GM12878 (cell line): ENCODE results near the gene NCAPD3.

Experiments used
- EZH2 ChIP-seq: IDR thresholded peaks from 2 replicates; pipeline ENCODE4 v1.6.1; 2012; ENCODE audit warnings: low read depth, mild to moderate bottlenecking, control low read depth, inconsistent platforms, low read length, borderline replicate concordance; ENCODE audit not compliant: control insufficient read depth
- HCFC1 ChIP-seq: fragments of 150-350 bp; IDR thresholded peaks from 2 replicates; pipeline ENCODE4 v1.6.1; 2014; ENCODE audit warnings: low read length
- MEF2A ChIP-seq: IDR thresholded peaks from 2 replicates; pipeline ENCODE4 v1.6.1; 2011; ENCODE audit warnings: low read depth, mild to moderate bottlenecking, low read length, moderate library complexity; ENCODE audit not compliant: insufficient read depth
- MXI1 ChIP-seq: fragments of 150-350 bp; IDR thresholded peaks from 2 replicates; pipeline ENCODE4 v1.6.1; 2011; ENCODE audit warnings: low read depth, mild to moderate bottlenecking, inconsistent platforms, low read length, improper control_type of control experiment
- NRF1 ChIP-seq: conservative IDR thresholded peaks from 2 replicates; pipeline ENCODE4 v1.6.1; 2011; ENCODE audit warnings: mild to moderate bottlenecking, low read depth, low read length, improper control_type of control experiment
- SMAD1 ChIP-seq: fragments of 450-650 bp; IDR thresholded peaks from 2 replicates; pipeline ENCODE4 v1.6.1; 2018; ENCODE audit warnings: mild to moderate bottlenecking, low read depth; ENCODE audit not compliant: partially characterized antibody
- TF ChIP-seq, protein P1 (sequence below), 3 experiments: IDR thresholded peaks in 2 of 3; conservative IDR thresholded peaks in 1 of 3; 2 replicates each; pipeline ENCODE4 v1.5.1; 2011; ENCODE audit warnings: low read depth in 3 of 3, low read length in 3 of 3, mild to moderate bottlenecking in 3 of 3, control low read depth in 2 of 3, moderate library complexity in 2 of 3, inconsistent platforms in 1 of 3, mixed read lengths in 1 of 3; ENCODE audit not compliant: control insufficient read depth in 2 of 3, insufficient read depth in 1 of 3; ENCODE audit errors: extremely low read depth in 1 of 3
- TF ChIP-seq, protein P2 (sequence below): IDR thresholded peaks from 2 replicates; pipeline ENCODE4 v1.6.1; 2012; ENCODE audit warnings: low read depth, low read length, improper control_type of control experiment
- TF ChIP-seq, protein P3 (sequence below): IDR thresholded peaks from 2 replicates; pipeline ENCODE4 v1.6.1; 2012; ENCODE audit warnings: mild to moderate bottlenecking, low read depth, low read length

DNA sequence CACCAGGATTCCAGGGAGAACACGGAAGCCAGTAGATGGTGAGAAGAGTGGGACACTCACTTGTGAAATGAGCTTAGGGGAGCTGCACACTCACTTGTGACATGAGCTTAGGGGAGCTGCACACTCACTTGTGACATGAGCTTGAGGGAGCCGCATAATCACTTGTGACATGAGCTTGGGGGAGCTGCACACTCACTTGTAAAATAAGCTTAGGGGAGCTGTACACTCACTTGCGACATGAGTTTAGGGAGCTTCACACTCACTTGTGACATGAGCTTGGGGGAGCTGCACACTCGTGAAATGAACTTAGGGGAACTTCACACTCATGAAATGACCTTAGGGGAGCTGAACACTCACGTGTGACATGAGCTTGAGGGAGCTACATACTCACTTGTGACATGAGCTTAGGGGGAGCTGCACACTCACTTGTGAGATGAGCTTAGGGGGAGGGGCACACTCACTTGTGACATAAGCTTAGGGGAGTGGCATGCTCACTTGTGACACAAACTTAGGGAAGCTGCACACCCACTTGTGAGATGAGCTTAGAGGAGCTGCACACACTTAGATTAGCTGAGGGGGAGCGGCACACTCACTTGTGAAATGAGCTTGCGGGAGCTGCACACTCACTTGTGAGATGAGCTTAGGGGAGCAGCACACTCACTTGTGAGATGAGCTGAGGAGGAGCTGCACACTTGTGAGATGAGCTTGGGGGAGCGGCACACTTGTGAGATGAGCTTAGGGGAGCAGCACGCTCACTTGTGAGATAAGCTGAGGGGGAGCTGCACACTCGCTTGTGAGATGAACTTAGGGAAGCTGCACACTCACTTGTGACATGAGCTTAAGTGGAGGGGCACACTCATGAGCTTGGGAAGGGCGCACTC is 59.0 kb downstream of the NCAPD3 start:
- TF ChIP-seq HCFC1 (no peak), EZH2 (no peak), SMAD1 (no peak), MXI1 (no peak), MEF2A (no peak), NRF1 (no peak)
- TF ChIP-seq, protein P1, sequence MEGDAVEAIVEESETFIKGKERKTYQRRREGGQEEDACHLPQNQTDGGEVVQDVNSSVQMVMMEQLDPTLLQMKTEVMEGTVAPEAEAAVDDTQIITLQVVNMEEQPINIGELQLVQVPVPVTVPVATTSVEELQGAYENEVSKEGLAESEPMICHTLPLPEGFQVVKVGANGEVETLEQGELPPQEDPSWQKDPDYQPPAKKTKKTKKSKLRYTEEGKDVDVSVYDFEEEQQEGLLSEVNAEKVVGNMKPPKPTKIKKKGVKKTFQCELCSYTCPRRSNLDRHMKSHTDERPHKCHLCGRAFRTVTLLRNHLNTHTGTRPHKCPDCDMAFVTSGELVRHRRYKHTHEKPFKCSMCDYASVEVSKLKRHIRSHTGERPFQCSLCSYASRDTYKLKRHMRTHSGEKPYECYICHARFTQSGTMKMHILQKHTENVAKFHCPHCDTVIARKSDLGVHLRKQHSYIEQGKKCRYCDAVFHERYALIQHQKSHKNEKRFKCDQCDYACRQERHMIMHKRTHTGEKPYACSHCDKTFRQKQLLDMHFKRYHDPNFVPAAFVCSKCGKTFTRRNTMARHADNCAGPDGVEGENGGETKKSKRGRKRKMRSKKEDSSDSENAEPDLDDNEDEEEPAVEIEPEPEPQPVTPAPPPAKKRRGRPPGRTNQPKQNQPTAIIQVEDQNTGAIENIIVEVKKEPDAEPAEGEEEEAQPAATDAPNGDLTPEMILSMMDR (IDR thresholded peaks at IDR 0.05 in 2 of 3, conservative IDR thresholded peaks at IDR 0.05 in 1 of 3; ENCODE audit: control insufficient read depth in 2 of 3, extremely low read depth in 1 of 3, insufficient read depth in 1 of 3, low read depth in 3 of 3, low read length in 3 of 3): no peak
- TF ChIP-seq, protein P2, sequence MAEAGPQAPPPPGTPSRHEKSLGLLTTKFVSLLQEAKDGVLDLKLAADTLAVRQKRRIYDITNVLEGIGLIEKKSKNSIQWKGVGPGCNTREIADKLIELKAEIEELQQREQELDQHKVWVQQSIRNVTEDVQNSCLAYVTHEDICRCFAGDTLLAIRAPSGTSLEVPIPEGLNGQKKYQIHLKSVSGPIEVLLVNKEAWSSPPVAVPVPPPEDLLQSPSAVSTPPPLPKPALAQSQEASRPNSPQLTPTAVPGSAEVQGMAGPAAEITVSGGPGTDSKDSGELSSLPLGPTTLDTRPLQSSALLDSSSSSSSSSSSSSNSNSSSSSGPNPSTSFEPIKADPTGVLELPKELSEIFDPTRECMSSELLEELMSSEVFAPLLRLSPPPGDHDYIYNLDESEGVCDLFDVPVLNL: no peak
- TF ChIP-seq, protein P3, sequence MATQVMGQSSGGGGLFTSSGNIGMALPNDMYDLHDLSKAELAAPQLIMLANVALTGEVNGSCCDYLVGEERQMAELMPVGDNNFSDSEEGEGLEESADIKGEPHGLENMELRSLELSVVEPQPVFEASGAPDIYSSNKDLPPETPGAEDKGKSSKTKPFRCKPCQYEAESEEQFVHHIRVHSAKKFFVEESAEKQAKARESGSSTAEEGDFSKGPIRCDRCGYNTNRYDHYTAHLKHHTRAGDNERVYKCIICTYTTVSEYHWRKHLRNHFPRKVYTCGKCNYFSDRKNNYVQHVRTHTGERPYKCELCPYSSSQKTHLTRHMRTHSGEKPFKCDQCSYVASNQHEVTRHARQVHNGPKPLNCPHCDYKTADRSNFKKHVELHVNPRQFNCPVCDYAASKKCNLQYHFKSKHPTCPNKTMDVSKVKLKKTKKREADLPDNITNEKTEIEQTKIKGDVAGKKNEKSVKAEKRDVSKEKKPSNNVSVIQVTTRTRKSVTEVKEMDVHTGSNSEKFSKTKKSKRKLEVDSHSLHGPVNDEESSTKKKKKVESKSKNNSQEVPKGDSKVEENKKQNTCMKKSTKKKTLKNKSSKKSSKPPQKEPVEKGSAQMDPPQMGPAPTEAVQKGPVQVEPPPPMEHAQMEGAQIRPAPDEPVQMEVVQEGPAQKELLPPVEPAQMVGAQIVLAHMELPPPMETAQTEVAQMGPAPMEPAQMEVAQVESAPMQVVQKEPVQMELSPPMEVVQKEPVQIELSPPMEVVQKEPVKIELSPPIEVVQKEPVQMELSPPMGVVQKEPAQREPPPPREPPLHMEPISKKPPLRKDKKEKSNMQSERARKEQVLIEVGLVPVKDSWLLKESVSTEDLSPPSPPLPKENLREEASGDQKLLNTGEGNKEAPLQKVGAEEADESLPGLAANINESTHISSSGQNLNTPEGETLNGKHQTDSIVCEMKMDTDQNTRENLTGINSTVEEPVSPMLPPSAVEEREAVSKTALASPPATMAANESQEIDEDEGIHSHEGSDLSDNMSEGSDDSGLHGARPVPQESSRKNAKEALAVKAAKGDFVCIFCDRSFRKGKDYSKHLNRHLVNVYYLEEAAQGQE: no peak
